HepG2 (cell line): ENCODE results near the gene KCTD13. TPM values are rescaled to one million over a fixed set of nuclear protein-coding genes. Genes with fewer than 3 reads are reported as not detected.

ENCODE experiments used
- ATRX ChIP-seq: sonication (generic); formaldehyde crosslinking; IDR thresholded peaks from 2 replicates; pipeline ENCODE4 v1.4.0; 2020; ENCODE audit warnings: missing genetic modification reagents, borderline replicate concordance
- GLI4 ChIP-seq: sonication (generic); formaldehyde crosslinking; IDR thresholded peaks from 2 replicates; pipeline ENCODE4 v1.5.1; 2020; ENCODE audit warnings: missing genetic modification reagents, mild to moderate bottlenecking, moderate library complexity, borderline replicate concordance
- HBP1 ChIP-seq: IDR thresholded peaks from 2 replicates; pipeline ENCODE4 v1.6.1; 2016; ENCODE audit warnings: low read depth, control low read depth
- MBD4 ChIP-seq: IDR thresholded peaks from 2 replicates; pipeline ENCODE4 v1.6.1; 2012; ENCODE audit warnings: low read length, inconsistent platforms, borderline replicate concordance
- MXI1 ChIP-seq: IDR thresholded peaks from 3 replicates; pipeline ENCODE4 v1.6.1; 2012; ENCODE audit warnings: low read depth, low read length, inconsistent platforms, borderline replicate concordance
- NFYC ChIP-seq: IDR thresholded peaks from 2 replicates; pipeline ENCODE4 v1.6.1; 2016; ENCODE audit warnings: missing genetic modification reagents, missing compliant biosample characterization
- PAXIP1 ChIP-seq: sonication (generic); formaldehyde crosslinking; conservative IDR thresholded peaks from 2 replicates; pipeline ENCODE4 v1.4.0; 2020; ENCODE audit warnings: mild to moderate bottlenecking, missing genetic modification reagents, moderate library complexity
- RERE ChIP-seq: IDR thresholded peaks from 2 replicates; pipeline ENCODE4 v1.6.1; 2016; ENCODE audit warnings: low read depth, missing genetic modification reagents, missing compliant biosample characterization
- SALL1 ChIP-seq: sonication (generic); formaldehyde crosslinking; IDR thresholded peaks from 2 replicates; pipeline ENCODE4 v1.8.0; 2022; ENCODE audit warnings: mild to moderate bottlenecking, missing genetic modification reagents
- SIX4 ChIP-seq: sonication (generic); formaldehyde crosslinking; IDR thresholded peaks from 2 replicates; pipeline ENCODE4 v1.4.0; 2020; ENCODE audit warnings: missing genetic modification reagents
- ZBTB38 ChIP-seq: sonication (generic); formaldehyde crosslinking; IDR thresholded peaks from 2 replicates; pipeline ENCODE4 v1.5.1; 2020; ENCODE audit warnings: mild to moderate bottlenecking, missing genetic modification reagents
- ZNF33B ChIP-seq: sonication (generic); formaldehyde crosslinking; IDR thresholded peaks from 2 replicates; pipeline ENCODE4 v1.5.1; 2020; ENCODE audit warnings: mild to moderate bottlenecking, missing genetic modification reagents
- ZNF550 ChIP-seq: sonication (generic); formaldehyde crosslinking; IDR thresholded peaks from 2 replicates; pipeline ENCODE4 v1.4.0; 2020; ENCODE audit warnings: mild to moderate bottlenecking, missing genetic modification reagents, borderline replicate concordance
- ZNF616 ChIP-seq: sonication (generic); formaldehyde crosslinking; IDR thresholded peaks from 2 replicates; pipeline ENCODE4 v1.5.0; 2020; ENCODE audit warnings: low read depth, mild to moderate bottlenecking, missing genetic modification reagents
- ZNF629 ChIP-seq: sonication (generic); formaldehyde crosslinking; conservative IDR thresholded peaks from 2 replicates; pipeline ENCODE4 v1.5.0; 2020; ENCODE audit warnings: missing genetic modification reagents
- ZNF652 ChIP-seq: IDR thresholded peaks from 2 replicates; pipeline ENCODE4 v1.6.1; 2016; ENCODE audit warnings: low read depth, borderline replicate concordance
- ZNF816 ChIP-seq: sonication (generic); formaldehyde crosslinking; IDR thresholded peaks from 2 replicates; pipeline ENCODE4 v1.8.0; 2022; ENCODE audit warnings: missing genetic modification reagents, mild to moderate bottlenecking, borderline replicate concordance
- ZNF883 ChIP-seq: sonication (generic); formaldehyde crosslinking; IDR thresholded peaks from 2 replicates; pipeline ENCODE4 v1.5.1; 2020; ENCODE audit warnings: mild to moderate bottlenecking, missing genetic modification reagents; ENCODE audit errors: not compliant biosample characterization
- polyA plus RNA-seq, 8 experiments: library from polyadenylated mRNA; depleted of rRNA in 3 of 8; stranded (reverse) in 7 of 8; unstranded in 1 of 8; fragments of >200 nt; fragmentation: Illumina TruSeq in 4 of 8; extraction: Trizol in 4 of 8; gene quantifications; 2 replicates each; pipeline versions ENCODE4 v1.2.1 to v1.2.3, GENCODE V29; 2011 to 2016; ENCODE audit warnings: low read depth in 4 of 8, missing spikeins in 1 of 8, mixed read lengths in 1 of 8; ENCODE audit not compliant: insufficient read depth in 1 of 8
- total RNA-seq, 5 experiments: library from RNA; depleted of rRNA; stranded (reverse); fragments of >200 nt; fragmentation: Illumina TruSeq; extraction: Trizol; gene quantifications; 2 replicates each; pipeline ENCODE4 v1.2.3, GENCODE V29; 2016; ENCODE audit warnings: low read depth in 1 of 5

Gene KCTD13
- total and polyA plus RNA-seq, 2 of the 13 experiments (the other 11 are each of a cell fraction or from before 2014, with no cell fraction given), result 6.3 to 14.7 TPM

GRCh38 chr16:29943846-29944799, 18.1 kb upstream of the KCTD13 start (continued):
- TF ChIP-seq PAXIP1 (CRISPR knock-in tag) (peak; percentile 42), MXI1 (peak; percentile 57; the same call in 1 of the 3 replicates), ZNF33B (CRISPR knock-in tag) (0 out of 2 replicates have a peak, but pooled peaks have one; percentile 13), ZNF616 (CRISPR knock-in tag) (no peak), MBD4 (no peak), ZNF883 (CRISPR knock-in tag) (no peak), ZNF652 (CRISPR knock-in tag) (no peak), NFYC (CRISPR knock-in tag) (peak; percentile 23; the same call in 1 of the 2 replicates), SIX4 (CRISPR knock-in tag) (peak; percentile 98), ZNF629 (CRISPR knock-in tag) (peak; percentile 33; the same call in 1 of the 2 replicates), HBP1 (CRISPR knock-in tag) (no peak), ZNF816 (no peak), ZNF550 (CRISPR knock-in tag) (no peak), ZBTB38 (CRISPR knock-in tag) (no peak), ATRX (CRISPR knock-in tag) (no peak), SALL1 (CRISPR knock-in tag) (peak; percentile 30; the same call in 1 of the 2 replicates), RERE (CRISPR knock-in tag) (no peak), GLI4 (CRISPR knock-in tag) (peak; percentile 6; the same call in 1 of the 2 replicates)
